Measurements from ENCODE around the gene DYNC1LI1. TPM values are rescaled to one million over a fixed set of nuclear protein-coding genes. Genes with fewer than 3 reads are reported as not detected.

Gene DYNC1LI1
- total and polyA plus RNA-seq, 2 experiments from 2014 or later, result 45.1 to 48.0 TPM

DNA sequence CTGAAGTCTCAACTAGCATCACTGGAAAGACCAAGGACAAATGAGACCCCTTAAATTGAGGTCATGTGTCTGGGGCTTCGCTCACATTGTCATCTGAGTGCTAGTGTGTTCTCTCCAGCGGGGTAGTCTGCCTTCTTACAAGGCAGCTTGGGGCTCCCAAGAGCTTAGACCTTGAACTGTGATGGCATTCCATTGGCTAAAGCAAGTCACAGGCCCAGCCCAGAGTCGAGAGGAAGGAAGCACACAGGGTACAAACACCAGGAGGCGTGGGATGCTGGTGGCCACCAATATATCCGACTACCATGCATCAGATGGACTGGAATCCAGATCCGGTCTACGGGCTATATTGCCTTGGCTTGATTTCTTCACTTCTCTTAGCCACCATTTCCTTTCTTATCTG is 31.5 kb upstream of the DYNC1LI1 start:
- Histone ChIP-seq H3K36me3 (ENCODE audit: insufficient read depth) (no peaks in the 10 kb centered on the region), H3K27ac (ENCODE audit: low read depth) (no peak overlapping the region), H2AFZ (no peak overlapping the region; the same call in 1 of the 2 replicates), H3K79me2 (replicated peaks; ENCODE audit: insufficient read depth) (no peaks in the 10 kb centered on the region), H3K27me3 (ENCODE audit: insufficient read depth) (no peaks in the 10 kb centered on the region), H3K4me2 (no peak overlapping the region), H3F3A (replicated peaks; ENCODE audit: low read depth) (no peaks in the 10 kb centered on the region), H3K9me2 (ENCODE audit: insufficient read depth) (no peaks in the 10 kb centered on the region), H4K20me1 (replicated peaks; ENCODE audit: insufficient read depth) (no peaks in the 10 kb centered on the region), H3K4me1 (ENCODE audit: insufficient read depth) (no peaks in the 10 kb centered on the region), H3K4me3 (no peak overlapping the region)
- Mint-ChIP-seq H3K27ac (no peak overlapping the region), H3K36me3 (ENCODE audit: low read depth) (no peaks in the 10 kb centered on the region), H3K9me3 (no peaks in the 10 kb centered on the region), H3K4me3 (no peak overlapping the region), H3K4me1 (peaks cover 7% of the 10 kb centered on the region), H3K27me3 (ENCODE audit: insufficient read depth, low read depth, poor library complexity) (no peaks in the 10 kb centered on the region)
- ATAC-seq (no peak), DNase-seq (ENCODE audit: low spot score) (peak; percentile 27)
- no peak for TF ChIP-seq EZH2 (IDR thresholded peaks at IDR 0.05; ENCODE audit: low read depth, unreplicated experiment)

DNA sequence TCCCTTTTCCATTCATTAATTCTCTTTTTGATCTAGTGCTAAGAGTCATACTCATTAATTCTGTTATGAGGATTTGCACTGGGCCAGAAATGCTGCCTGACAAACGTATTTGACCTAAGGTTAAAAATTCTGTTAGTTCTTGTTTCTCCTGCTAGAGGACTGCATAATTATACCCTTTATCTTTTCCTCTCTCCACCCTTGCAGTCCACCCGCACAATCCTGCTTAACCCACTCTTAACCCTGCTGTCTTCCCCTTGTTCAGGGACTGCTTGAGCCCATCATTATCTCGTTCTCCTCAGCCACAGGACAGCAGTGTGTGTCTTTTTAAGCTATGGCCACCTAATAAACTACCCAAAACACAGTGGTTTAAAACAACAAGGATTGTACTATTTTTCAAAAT is 31.1 kb upstream of the DYNC1LI1 start:
- no peak for TF ChIP-seq CREB1 (CRISPR knock-in tag; IDR thresholded peaks at IDR 0.05; ENCODE audit: low read depth)
- ATAC-seq (no peak), DNase-seq (ENCODE audit: low spot score) (no peak)
- H3F3A ChIP-seq (replicated peaks; ENCODE audit: low read depth), result no peaks in the 10 kb centered on the region
- Mint-ChIP-seq H3K4me1 (peaks cover 7% of the 10 kb centered on the region), H3K27ac (no peak overlapping the region), H3K27me3 (ENCODE audit: insufficient read depth, low read depth, poor library complexity) (no peaks in the 10 kb centered on the region), H3K4me3 (no peak overlapping the region), H3K9me3 (no peaks in the 10 kb centered on the region), H3K36me3 (ENCODE audit: low read depth) (no peaks in the 10 kb centered on the region)
- no peak overlapping the region for H3K27ac ChIP-seq (ENCODE audit: low read depth)
- no peaks in the 10 kb centered on the region for H3K27me3 ChIP-seq (ENCODE audit: insufficient read depth)
- no peaks in the 10 kb centered on the region for H3K9me2 ChIP-seq (ENCODE audit: insufficient read depth)
- H3K4me2 ChIP-seq, result no peak overlapping the region
- H3K4me1 ChIP-seq (ENCODE audit: insufficient read depth), result no peaks in the 10 kb centered on the region
- no peak overlapping the region for H3K4me3 ChIP-seq
- H3K36me3 ChIP-seq (ENCODE audit: insufficient read depth), result no peaks in the 10 kb centered on the region
- H3K79me2 ChIP-seq (replicated peaks; ENCODE audit: insufficient read depth), result no peaks in the 10 kb centered on the region
- H4K20me1 ChIP-seq (replicated peaks; ENCODE audit: insufficient read depth), result no peaks in the 10 kb centered on the region
- H2AFZ ChIP-seq, result no peak overlapping the region

DNA sequence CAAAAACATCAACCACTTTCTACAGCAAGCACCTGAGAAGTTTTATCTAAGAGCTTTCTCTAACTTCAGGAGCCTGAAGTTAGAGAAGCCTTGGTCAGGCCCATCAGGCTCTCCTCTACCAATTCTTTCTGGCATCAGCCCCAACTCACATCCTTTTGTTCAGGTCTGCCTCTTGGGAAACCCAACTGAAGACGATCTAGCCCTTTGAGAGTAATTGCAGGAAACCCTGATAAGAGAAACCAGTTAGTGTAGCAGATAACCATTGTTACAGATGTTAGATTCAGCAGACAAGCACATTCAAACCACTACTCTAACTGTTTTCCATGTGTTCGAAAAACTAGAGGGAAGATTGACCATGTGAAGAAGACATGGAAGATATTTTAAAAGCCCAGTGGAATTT is 27.0 kb upstream of the DYNC1LI1 start:
- H4K20me1 ChIP-seq (replicated peaks; ENCODE audit: insufficient read depth), result no peaks in the 10 kb centered on the region
- H3K4me3 Mint-ChIP-seq, result no peak overlapping the region
- peaks cover 5% of the 10 kb centered on the region for H3K27me3 Mint-ChIP-seq (ENCODE audit: insufficient read depth, low read depth, poor library complexity)
- H3K4me2 ChIP-seq, result no peak overlapping the region
- H3K4me1 ChIP-seq (ENCODE audit: insufficient read depth), result peaks cover 18% of the 10 kb centered on the region
- DNase-seq (ENCODE audit: low spot score) (no peak), ATAC-seq (no peak)
- no peak overlapping the region for H3K27ac Mint-ChIP-seq
- H3K9me3 Mint-ChIP-seq, result no peaks in the 10 kb centered on the region
- peaks cover 22% of the 10 kb centered on the region for H3K4me1 Mint-ChIP-seq
- H3F3A ChIP-seq (replicated peaks; ENCODE audit: low read depth), result no peaks in the 10 kb centered on the region
- no peak overlapping the region for H2AFZ ChIP-seq
- H3K36me3 ChIP-seq (ENCODE audit: insufficient read depth), result no peaks in the 10 kb centered on the region
- 0 out of 2 replicates have a peak, but pooled peaks cover 4% of the 10 kb centered on the region for H3K27me3 ChIP-seq (ENCODE audit: insufficient read depth)
- H3K9me2 ChIP-seq (ENCODE audit: insufficient read depth), result no peaks in the 10 kb centered on the region
- H3K36me3 Mint-ChIP-seq (ENCODE audit: low read depth), result no peaks in the 10 kb centered on the region
- no peak overlapping the region for H3K27ac ChIP-seq (ENCODE audit: low read depth)
- H3K79me2 ChIP-seq (replicated peaks; ENCODE audit: insufficient read depth), result no peaks in the 10 kb centered on the region
- H3K4me3 ChIP-seq, result no peak overlapping the region
- TF ChIP-seq ZNF331 (CRISPR knock-in tag; IDR thresholded peaks at IDR 0.05; ENCODE audit: low read depth) (no peak), STAT1 (IDR thresholded peaks at IDR 0.05; ENCODE audit: unreplicated experiment) (no peak), EZH2 (IDR thresholded peaks at IDR 0.05; ENCODE audit: low read depth, unreplicated experiment) (no peak), NANOG (IDR thresholded peaks at IDR 0.05; ENCODE audit: borderline replicate concordance) (no peak), CREB1 (CRISPR knock-in tag; IDR thresholded peaks at IDR 0.05; ENCODE audit: low read depth) (no peak)
- TF ChIP-seq, protein P1, sequence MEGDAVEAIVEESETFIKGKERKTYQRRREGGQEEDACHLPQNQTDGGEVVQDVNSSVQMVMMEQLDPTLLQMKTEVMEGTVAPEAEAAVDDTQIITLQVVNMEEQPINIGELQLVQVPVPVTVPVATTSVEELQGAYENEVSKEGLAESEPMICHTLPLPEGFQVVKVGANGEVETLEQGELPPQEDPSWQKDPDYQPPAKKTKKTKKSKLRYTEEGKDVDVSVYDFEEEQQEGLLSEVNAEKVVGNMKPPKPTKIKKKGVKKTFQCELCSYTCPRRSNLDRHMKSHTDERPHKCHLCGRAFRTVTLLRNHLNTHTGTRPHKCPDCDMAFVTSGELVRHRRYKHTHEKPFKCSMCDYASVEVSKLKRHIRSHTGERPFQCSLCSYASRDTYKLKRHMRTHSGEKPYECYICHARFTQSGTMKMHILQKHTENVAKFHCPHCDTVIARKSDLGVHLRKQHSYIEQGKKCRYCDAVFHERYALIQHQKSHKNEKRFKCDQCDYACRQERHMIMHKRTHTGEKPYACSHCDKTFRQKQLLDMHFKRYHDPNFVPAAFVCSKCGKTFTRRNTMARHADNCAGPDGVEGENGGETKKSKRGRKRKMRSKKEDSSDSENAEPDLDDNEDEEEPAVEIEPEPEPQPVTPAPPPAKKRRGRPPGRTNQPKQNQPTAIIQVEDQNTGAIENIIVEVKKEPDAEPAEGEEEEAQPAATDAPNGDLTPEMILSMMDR (conservative IDR thresholded peaks at IDR 0.05; ENCODE audit: low read depth in 2 of 2), result no peak
- TF ChIP-seq, protein P2, sequence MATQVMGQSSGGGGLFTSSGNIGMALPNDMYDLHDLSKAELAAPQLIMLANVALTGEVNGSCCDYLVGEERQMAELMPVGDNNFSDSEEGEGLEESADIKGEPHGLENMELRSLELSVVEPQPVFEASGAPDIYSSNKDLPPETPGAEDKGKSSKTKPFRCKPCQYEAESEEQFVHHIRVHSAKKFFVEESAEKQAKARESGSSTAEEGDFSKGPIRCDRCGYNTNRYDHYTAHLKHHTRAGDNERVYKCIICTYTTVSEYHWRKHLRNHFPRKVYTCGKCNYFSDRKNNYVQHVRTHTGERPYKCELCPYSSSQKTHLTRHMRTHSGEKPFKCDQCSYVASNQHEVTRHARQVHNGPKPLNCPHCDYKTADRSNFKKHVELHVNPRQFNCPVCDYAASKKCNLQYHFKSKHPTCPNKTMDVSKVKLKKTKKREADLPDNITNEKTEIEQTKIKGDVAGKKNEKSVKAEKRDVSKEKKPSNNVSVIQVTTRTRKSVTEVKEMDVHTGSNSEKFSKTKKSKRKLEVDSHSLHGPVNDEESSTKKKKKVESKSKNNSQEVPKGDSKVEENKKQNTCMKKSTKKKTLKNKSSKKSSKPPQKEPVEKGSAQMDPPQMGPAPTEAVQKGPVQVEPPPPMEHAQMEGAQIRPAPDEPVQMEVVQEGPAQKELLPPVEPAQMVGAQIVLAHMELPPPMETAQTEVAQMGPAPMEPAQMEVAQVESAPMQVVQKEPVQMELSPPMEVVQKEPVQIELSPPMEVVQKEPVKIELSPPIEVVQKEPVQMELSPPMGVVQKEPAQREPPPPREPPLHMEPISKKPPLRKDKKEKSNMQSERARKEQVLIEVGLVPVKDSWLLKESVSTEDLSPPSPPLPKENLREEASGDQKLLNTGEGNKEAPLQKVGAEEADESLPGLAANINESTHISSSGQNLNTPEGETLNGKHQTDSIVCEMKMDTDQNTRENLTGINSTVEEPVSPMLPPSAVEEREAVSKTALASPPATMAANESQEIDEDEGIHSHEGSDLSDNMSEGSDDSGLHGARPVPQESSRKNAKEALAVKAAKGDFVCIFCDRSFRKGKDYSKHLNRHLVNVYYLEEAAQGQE (IDR thresholded peaks at IDR 0.05; ENCODE audit: unreplicated experiment), result no peak

Data from GM23338 (cell line).